ENCODE data around the gene HEBP2.

The HEBP2 gene

DNA sequence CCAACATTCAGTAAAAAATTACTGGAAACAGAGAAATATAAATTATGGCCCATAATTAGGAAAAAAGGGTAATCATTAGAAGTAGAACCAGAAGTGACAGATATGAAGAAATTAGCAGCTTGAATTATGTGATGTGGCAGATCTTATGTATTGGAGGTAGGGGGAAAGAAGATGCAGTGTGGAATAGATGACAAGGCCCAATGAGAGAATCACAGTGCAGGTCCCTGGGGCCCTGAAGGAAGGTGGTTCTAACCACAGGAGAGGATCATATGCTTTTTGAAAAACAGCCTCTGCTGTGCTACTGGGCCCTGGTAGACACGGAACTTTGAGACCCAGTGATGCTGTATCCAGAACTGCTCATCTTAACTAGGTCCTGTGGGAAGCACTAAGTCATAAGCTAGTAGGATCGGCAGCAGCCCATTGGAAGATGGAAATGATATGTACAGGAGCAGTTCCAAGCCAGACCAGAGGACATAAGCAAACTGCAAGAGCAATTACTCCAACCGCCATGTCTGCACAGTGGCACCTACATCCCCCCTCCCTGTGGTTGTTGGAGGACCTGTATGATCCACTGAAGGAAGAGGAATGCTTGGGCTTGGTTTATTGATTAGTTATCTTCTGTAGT lies 14.2 kb downstream of the HEBP2 start:
- H3K27me3 ChIP-seq (ENCODE audit: insufficient read depth, low read depth), result no peaks in the 10 kb centered on the region
- H3K79me2 ChIP-seq (ENCODE audit: insufficient read depth, low read depth), result no peaks in the 10 kb centered on the region
- no peaks in the 10 kb centered on the region for H3K36me3 ChIP-seq (ENCODE audit: insufficient read depth)
- no peaks in the 10 kb centered on the region for H4K20me1 ChIP-seq (ENCODE audit: insufficient read depth)
- no peak overlapping the region for H2AFZ ChIP-seq (ENCODE audit: low read depth)
- H3K27ac ChIP-seq, result no peak overlapping the region
- no peak overlapping the region for H3K4me2 ChIP-seq
- TF ChIP-seq, protein P1, sequence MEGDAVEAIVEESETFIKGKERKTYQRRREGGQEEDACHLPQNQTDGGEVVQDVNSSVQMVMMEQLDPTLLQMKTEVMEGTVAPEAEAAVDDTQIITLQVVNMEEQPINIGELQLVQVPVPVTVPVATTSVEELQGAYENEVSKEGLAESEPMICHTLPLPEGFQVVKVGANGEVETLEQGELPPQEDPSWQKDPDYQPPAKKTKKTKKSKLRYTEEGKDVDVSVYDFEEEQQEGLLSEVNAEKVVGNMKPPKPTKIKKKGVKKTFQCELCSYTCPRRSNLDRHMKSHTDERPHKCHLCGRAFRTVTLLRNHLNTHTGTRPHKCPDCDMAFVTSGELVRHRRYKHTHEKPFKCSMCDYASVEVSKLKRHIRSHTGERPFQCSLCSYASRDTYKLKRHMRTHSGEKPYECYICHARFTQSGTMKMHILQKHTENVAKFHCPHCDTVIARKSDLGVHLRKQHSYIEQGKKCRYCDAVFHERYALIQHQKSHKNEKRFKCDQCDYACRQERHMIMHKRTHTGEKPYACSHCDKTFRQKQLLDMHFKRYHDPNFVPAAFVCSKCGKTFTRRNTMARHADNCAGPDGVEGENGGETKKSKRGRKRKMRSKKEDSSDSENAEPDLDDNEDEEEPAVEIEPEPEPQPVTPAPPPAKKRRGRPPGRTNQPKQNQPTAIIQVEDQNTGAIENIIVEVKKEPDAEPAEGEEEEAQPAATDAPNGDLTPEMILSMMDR (conservative IDR thresholded peaks at IDR 0.05; ENCODE audit: low read depth, low read length), result no peak
- no peak overlapping the region for H3K4me3 ChIP-seq (IDR thresholded peaks at IDR 0.05; ENCODE audit: insufficient read depth, low read depth, low read length)
- H3K9ac ChIP-seq, result no peak overlapping the region
- no peaks in the 10 kb centered on the region for H3K4me1 ChIP-seq (ENCODE audit: low read depth, poor library complexity, severe bottlenecking)

DNA sequence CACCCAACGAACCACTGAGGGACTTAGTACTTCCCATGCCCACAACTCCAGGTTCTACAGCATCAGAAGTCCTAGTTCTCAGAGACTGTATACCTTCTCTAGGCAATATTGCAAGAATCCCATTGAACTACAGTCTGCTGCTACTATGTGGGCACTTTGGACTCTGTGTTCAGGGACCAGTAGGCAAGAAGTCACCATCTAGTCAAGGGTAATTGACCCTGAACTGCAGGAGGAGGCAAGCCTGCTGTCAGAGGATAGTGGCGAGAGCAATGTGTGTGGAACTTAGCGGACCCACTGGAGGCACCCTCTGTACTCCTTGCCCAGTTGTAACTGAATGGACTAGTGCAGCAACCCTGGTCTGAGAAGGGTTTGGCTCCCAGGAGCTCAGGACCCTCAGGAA lies 15.7 kb downstream of the HEBP2 start:
- Histone ChIP-seq H4K20me1 (ENCODE audit: insufficient read depth) (no peaks in the 10 kb centered on the region), H3K9ac (no peak overlapping the region), H3K4me3 (IDR thresholded peaks at IDR 0.05; ENCODE audit: insufficient read depth, low read depth, low read length) (no peak overlapping the region), H3K36me3 (ENCODE audit: insufficient read depth) (no peaks in the 10 kb centered on the region), H3K27ac (no peak overlapping the region), H3K27me3 (ENCODE audit: insufficient read depth, low read depth) (no peaks in the 10 kb centered on the region), H3K79me2 (ENCODE audit: insufficient read depth, low read depth) (no peaks in the 10 kb centered on the region), H3K4me1 (ENCODE audit: low read depth, poor library complexity, severe bottlenecking) (no peaks in the 10 kb centered on the region), H2AFZ (ENCODE audit: low read depth) (no peak overlapping the region), H3K4me2 (no peak overlapping the region)
- TF ChIP-seq, protein P1 (conservative IDR thresholded peaks at IDR 0.05; ENCODE audit: low read depth, low read length), result no peak

DNA sequence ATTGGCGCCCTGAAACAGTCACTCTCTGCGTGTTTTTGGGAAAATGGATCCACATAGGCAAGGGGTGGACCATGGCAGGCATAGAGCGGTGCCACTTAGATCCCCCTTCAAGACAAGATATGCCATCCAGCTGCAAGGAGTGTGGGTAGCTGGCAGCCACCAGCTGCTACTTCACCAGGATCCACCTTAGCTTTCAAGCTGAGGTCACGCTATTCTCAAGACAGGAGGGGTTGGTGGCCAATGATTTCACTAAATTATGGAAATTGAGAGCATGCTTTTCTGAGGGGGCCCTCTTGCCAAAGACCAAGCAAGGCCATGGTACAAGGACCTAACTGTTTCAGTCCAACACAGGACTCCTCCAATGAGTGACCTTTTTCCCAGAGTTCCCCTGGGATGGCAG lies 16.3 kb downstream of the HEBP2 start:
- no peaks in the 10 kb centered on the region for H3K79me2 ChIP-seq (ENCODE audit: insufficient read depth, low read depth)
- no peak overlapping the region for H3K9ac ChIP-seq
- no peak overlapping the region for H3K27ac ChIP-seq
- no peak overlapping the region for H3K4me2 ChIP-seq
- no peak overlapping the region for H3K4me3 ChIP-seq (IDR thresholded peaks at IDR 0.05; ENCODE audit: insufficient read depth, low read depth, low read length)
- TF ChIP-seq, protein P1 (conservative IDR thresholded peaks at IDR 0.05; ENCODE audit: low read depth, low read length), result no peak
- no peaks in the 10 kb centered on the region for H4K20me1 ChIP-seq (ENCODE audit: insufficient read depth)
- H3K27me3 ChIP-seq (ENCODE audit: insufficient read depth, low read depth), result no peaks in the 10 kb centered on the region
- no peak overlapping the region for H2AFZ ChIP-seq (ENCODE audit: low read depth)
- H3K4me1 ChIP-seq (ENCODE audit: low read depth, poor library complexity, severe bottlenecking), result no peaks in the 10 kb centered on the region
- no peaks in the 10 kb centered on the region for H3K36me3 ChIP-seq (ENCODE audit: insufficient read depth)

DNA sequence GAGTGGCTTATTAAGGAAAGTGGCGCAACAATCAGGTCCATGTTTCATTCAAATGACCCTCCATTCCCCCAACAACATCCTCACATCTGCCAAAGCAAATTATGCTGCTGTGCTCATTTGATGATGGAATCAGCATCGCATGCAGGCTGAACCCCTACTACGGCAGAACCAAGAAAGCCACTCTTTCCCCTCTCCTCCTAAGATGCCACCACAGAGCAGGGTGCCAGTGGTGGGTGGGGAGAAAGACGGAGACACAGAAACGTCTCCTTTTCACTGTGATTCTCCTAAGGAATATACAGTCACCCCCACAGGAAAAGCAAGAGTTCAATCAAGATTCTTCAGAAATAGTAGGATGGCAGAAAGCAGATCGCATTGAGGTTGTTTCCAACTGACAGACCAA lies 17.1 kb downstream of the HEBP2 start:
- Histone ChIP-seq H3K27ac (no peak overlapping the region), H3K36me3 (ENCODE audit: insufficient read depth) (no peaks in the 10 kb centered on the region), H3K4me2 (no peak overlapping the region), H3K4me3 (IDR thresholded peaks at IDR 0.05; ENCODE audit: insufficient read depth, low read depth, low read length) (no peak overlapping the region), H3K27me3 (ENCODE audit: insufficient read depth, low read depth) (no peaks in the 10 kb centered on the region), H3K9ac (no peak overlapping the region), H2AFZ (ENCODE audit: low read depth) (no peak overlapping the region), H3K4me1 (ENCODE audit: low read depth, poor library complexity, severe bottlenecking) (no peaks in the 10 kb centered on the region), H4K20me1 (ENCODE audit: insufficient read depth) (no peaks in the 10 kb centered on the region), H3K79me2 (ENCODE audit: insufficient read depth, low read depth) (no peaks in the 10 kb centered on the region)
- TF ChIP-seq, protein P1 (conservative IDR thresholded peaks at IDR 0.05; ENCODE audit: low read depth, low read length), result no peak
